Caco-2 (cell line): Measurements from ENCODE around the gene RCE1. TPM values are rescaled to one million over a fixed set of nuclear protein-coding genes. Genes with fewer than 3 reads are reported as not detected.

ENCODE experiments used
- BruUV-seq: library from RNA; stranded (reverse); fragments of 400-500 nt; replicated peaks from 2 replicates; lab custom pipeline; 2021; lab: Mats Ljungman, UMichigan
- CTCF ChIA-PET: fragments of 300-600 bp; sonication (Branson Sonifier 250); formaldehyde crosslinking; loops from one replicate; lab custom pipeline; 2022; ENCODE audit warnings: antibody characterized with exemption; lab: Charles Lee
- POLR2A ChIA-PET: fragments of 300-600 bp; sonication (Branson Sonifier 250); formaldehyde crosslinking; loops from one replicate; lab custom pipeline; 2022; ENCODE audit warnings: antibody characterized with exemption; lab: Charles Lee
- DNase-seq, 2 experiments: peaks; one replicate each; pipeline versions ENCODE4 v3.0.0 to v3.0.0-alpha.2; 2020 to 2022
- H3K27me3 ChIP-seq: replicated peaks from 2 replicates; pipeline ENCODE4 v1.6.0; 2011; ENCODE audit warnings: low read length; ENCODE audit not compliant: control insufficient read depth, insufficient read depth
- H3K36me3 ChIP-seq: 2 replicates; pipeline ENCODE4 v1.5.1; 2011; ENCODE audit warnings: low read length; ENCODE audit not compliant: control insufficient read depth, insufficient read depth
- H3K4me1 ChIP-seq: fragments of 250-450 bp; sonication (Bioruptor Pico); 2 replicates; pipeline ENCODE4 v1.5.1; 2020; ENCODE audit warnings: mild to moderate bottlenecking
- H3K4me3 ChIP-seq: 2 replicates; pipeline ENCODE4 v1.5.1; 2011; ENCODE audit warnings: low read depth, mild to moderate bottlenecking, control low read depth, low read length
- H3K9me3 ChIP-seq: fragments of 250-450 bp; sonication (Bioruptor Pico); 2 replicates; pipeline ENCODE4 v1.5.1; 2020; ENCODE audit warnings: mild to moderate bottlenecking, moderate library complexity
- H3K27ac Mint-ChIP-seq: one replicate; pipeline ENCODE4 v1.8.0; 2022; ENCODE audit warnings: mixed read lengths; ENCODE audit not compliant: unreplicated experiment
- H3K27me3 Mint-ChIP-seq: one replicate; pipeline ENCODE4 v1.8.0; 2022; ENCODE audit warnings: mixed read lengths; ENCODE audit not compliant: insufficient read depth, unreplicated experiment
- H3K36me3 Mint-ChIP-seq: one replicate; pipeline ENCODE4 v1.8.0; 2022; ENCODE audit warnings: mild to moderate bottlenecking, mixed read lengths; ENCODE audit not compliant: insufficient read depth, unreplicated experiment
- H3K4me1 Mint-ChIP-seq: one replicate; pipeline ENCODE4 v1.8.0; 2022; ENCODE audit warnings: low read depth, mixed read lengths; ENCODE audit not compliant: unreplicated experiment
- H3K4me3 Mint-ChIP-seq: one replicate; pipeline ENCODE4 v1.8.0; 2022; ENCODE audit warnings: mild to moderate bottlenecking, moderate library complexity, mixed read lengths; ENCODE audit not compliant: unreplicated experiment
- H3K9me3 Mint-ChIP-seq: one replicate; pipeline ENCODE4 v1.8.0; 2022; ENCODE audit warnings: mixed read lengths; ENCODE audit not compliant: unreplicated experiment
- intact Hi-C: fragments of 100-400 bp; cut with micrococcal nuclease; formaldehyde crosslinking; loops from one replicate; pipeline ENCODE4 v1.10.0; 2022; ENCODE audit not compliant: unreplicated experiment
- total RNA-seq: library from RNA; stranded (reverse); gene quantifications from 2 replicates; pipeline ENCODE4 v1.2.3, GENCODE V29; 2022
- TF ChIP-seq, protein P1 (sequence below), 2 experiments: fragments of 200-600 bp in 1 of 2; IDR thresholded peaks; 1 replicate in 1 of 2; 2 replicates in 1 of 2; pipeline versions ENCODE4 v1.5.1 to v1.8.0; 2011 to 2022; ENCODE audit warnings: antibody characterized with exemption in 1 of 2, control low read depth in 1 of 2, inconsistent platforms in 1 of 2, low read depth in 1 of 2, low read length in 1 of 2, mild to moderate bottlenecking in 1 of 2, moderate library complexity in 1 of 2; ENCODE audit not compliant: insufficient read depth in 1 of 2, severe bottlenecking in 1 of 2, unreplicated experiment in 1 of 2

RCE1 gene
- total RNA-seq, 1 experiment from 2014 or later, result 60.7 TPM

DNA sequence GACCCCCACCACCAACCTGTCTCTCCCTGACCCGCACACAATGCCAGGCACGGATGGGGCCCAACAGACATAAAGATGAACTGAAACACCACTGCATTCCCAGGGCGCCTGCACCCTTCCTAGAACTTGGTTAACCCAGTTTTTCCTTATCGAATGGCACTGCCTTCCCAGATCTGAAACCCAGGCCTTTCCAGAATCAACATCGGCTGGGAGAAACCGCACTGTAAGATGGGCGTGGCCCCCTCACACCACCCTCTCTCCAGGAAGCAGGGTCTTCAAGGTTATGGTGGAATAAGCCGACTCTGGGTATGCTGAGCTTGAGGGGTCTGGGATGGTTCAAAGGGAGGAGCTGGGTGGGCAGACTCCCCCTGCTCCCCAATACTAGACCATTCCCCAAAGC, 36.8 kb downstream of the RCE1 start:
- Histone ChIP-seq H3K36me3 (no peaks in the 10 kb centered on the region), H3K4me1 (peaks cover 4% of the 10 kb centered on the region; the same call in 1 of the 2 replicates), H3K4me3 (no peak overlapping the region), H3K9me3 (no peaks in the 10 kb centered on the region), H3K27me3 (no peaks in the 10 kb centered on the region)
- Mint-ChIP-seq H3K36me3 (no peaks in the 10 kb centered on the region), H3K27me3 (no peaks in the 10 kb centered on the region), H3K4me1 (no peaks in the 10 kb centered on the region), H3K9me3 (no peaks in the 10 kb centered on the region), H3K4me3 (no peak overlapping the region), H3K27ac (no peak overlapping the region)
- no TSS peak for BruUV-seq
- ChIA-PET POLR2A (no interaction called here), CTCF (interaction anchor here (1.7 to 1.9 kb wide), 2 partner anchors 46 to 142 kb away, joined by 4 to 5 read pairs; no protein-coding TSS in a partner anchor)
- TF ChIP-seq, protein P1, sequence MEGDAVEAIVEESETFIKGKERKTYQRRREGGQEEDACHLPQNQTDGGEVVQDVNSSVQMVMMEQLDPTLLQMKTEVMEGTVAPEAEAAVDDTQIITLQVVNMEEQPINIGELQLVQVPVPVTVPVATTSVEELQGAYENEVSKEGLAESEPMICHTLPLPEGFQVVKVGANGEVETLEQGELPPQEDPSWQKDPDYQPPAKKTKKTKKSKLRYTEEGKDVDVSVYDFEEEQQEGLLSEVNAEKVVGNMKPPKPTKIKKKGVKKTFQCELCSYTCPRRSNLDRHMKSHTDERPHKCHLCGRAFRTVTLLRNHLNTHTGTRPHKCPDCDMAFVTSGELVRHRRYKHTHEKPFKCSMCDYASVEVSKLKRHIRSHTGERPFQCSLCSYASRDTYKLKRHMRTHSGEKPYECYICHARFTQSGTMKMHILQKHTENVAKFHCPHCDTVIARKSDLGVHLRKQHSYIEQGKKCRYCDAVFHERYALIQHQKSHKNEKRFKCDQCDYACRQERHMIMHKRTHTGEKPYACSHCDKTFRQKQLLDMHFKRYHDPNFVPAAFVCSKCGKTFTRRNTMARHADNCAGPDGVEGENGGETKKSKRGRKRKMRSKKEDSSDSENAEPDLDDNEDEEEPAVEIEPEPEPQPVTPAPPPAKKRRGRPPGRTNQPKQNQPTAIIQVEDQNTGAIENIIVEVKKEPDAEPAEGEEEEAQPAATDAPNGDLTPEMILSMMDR (IDR thresholded peaks at IDR 0.05; ENCODE audit: insufficient read depth in 1 of 2, low read depth in 1 of 2, low read length in 1 of 2, severe bottlenecking in 1 of 2, unreplicated experiment in 1 of 2), result no peak
- intact Hi-C loops, result no loop called here
- no peak for DNase-seq

DNA sequence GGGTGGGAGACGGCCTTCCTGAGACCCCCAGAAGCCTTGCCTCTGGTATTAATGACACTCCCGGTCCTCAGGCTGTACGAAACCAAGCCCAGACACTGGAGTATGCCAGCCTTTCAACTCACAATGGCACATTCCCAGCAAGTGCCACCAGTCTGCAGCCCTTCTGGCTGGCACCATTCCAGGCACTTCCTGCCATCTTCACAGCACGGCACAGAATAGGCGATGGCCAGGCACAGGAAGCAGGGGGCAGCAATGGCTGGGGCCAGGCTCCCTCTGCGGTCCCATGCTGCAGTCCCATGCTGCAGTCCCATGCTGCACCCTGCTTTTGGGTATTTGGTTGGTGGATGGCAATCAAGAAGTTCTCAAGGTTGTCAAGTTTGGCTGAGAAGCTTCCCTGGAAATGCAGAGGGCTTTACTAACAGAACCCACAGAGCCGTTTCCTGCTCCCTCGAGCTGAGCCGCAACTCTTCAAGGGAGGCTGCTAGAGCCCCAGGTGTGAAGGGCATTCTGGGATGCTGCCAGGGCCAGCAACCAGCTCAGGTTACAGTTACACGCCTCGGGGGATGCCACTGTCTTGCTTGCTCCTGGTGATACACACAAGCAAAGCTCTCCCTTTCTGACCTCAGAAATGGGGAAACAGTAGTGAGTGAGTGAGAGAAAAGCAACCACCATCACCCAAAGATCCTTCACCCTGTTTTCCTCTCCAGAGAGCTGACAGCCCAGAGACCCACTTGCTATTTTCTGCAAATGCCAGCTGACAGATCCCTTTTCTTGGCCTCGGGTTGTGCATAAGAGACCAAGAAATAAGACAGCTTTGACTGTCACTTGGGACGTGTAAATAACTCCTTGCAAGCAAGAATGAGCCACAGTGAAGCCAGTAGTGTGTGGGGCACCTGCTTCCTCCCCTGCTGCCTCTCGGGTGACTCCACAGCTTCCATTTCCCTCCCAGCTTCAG, 37.5 kb downstream of the RCE1 start:
- Mint-ChIP-seq H3K36me3 (no peaks in the 10 kb centered on the region), H3K27ac (no peak overlapping the region), H3K9me3 (no peaks in the 10 kb centered on the region), H3K27me3 (no peaks in the 10 kb centered on the region), H3K4me3 (no peak overlapping the region), H3K4me1 (no peaks in the 10 kb centered on the region)
- ChIA-PET POLR2A (no interaction called here), CTCF (interaction anchor here (1.3 to 1.9 kb wide), 2 partner anchors 12 to 46 kb away, joined by 4 to 5 read pairs; no protein-coding TSS in a partner anchor)
- H3K27me3 ChIP-seq, result no peaks in the 10 kb centered on the region
- BruUV-seq, result no TSS peak
- intact Hi-C loops, result no loop called here
- DNase-seq, result no peak
- no peaks in the 10 kb centered on the region for H3K36me3 ChIP-seq
- no peaks in the 10 kb centered on the region for H3K9me3 ChIP-seq
- TF ChIP-seq, protein P1 (IDR thresholded peaks at IDR 0.05; ENCODE audit: insufficient read depth in 1 of 2, low read depth in 1 of 2, low read length in 1 of 2, severe bottlenecking in 1 of 2, unreplicated experiment in 1 of 2), result no peak
- H3K4me3 ChIP-seq, result no peak overlapping the region
- H3K4me1 ChIP-seq, result peaks cover 3% of the 10 kb centered on the region; the same call in 1 of the 2 replicates

DNA sequence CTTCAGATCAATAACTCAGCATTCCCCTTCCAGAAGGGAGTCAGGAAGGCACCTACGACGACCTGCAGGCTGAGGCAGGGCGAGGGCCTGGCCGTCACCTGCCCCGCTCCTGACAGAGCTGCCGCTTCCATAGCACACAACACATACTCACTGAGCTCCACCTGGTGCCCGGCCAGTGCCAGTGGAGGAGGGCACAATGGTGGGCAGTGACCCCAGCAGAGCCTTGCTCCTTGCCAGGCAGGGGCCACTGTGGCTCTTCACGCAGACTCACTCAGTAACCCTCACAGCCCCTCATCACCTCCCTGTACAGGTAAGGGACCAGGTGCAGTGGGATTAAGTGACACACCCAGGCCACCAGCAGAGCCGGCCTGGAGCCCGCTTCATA, 38.2 kb downstream of the RCE1 start:
- ChIA-PET POLR2A (no interaction called here), CTCF (interaction anchor here (1.3 to 1.9 kb wide), 2 partner anchors 12 to 47 kb away, joined by 4 to 5 read pairs; no protein-coding TSS in a partner anchor)

More for the DNA sequence above, 38.2 kb downstream of the RCE1 start:
- no peaks in the 10 kb centered on the region; the same call in 1 of the 2 replicates for H3K4me1 ChIP-seq
- H3K36me3 ChIP-seq, result no peaks in the 10 kb centered on the region
- TF ChIP-seq, protein P1 (IDR thresholded peaks at IDR 0.05; ENCODE audit: insufficient read depth in 1 of 2, low read depth in 1 of 2, low read length in 1 of 2, severe bottlenecking in 1 of 2, unreplicated experiment in 1 of 2), result peak in 1 of 2 experiments; percentile 13
- Mint-ChIP-seq H3K4me1 (peaks cover 5% of the 10 kb centered on the region), H3K27ac (no peak overlapping the region), H3K27me3 (no peaks in the 10 kb centered on the region), H3K4me3 (no peak overlapping the region), H3K36me3 (no peaks in the 10 kb centered on the region), H3K9me3 (no peaks in the 10 kb centered on the region)
- no peaks in the 10 kb centered on the region for H3K9me3 ChIP-seq
- BruUV-seq, result no TSS peak
- DNase-seq, result no peak
- no peak overlapping the region for H3K4me3 ChIP-seq
- intact Hi-C loops, result no loop called here
- no peaks in the 10 kb centered on the region for H3K27me3 ChIP-seq
